GM21367 (cell line): ENCODE results near the gene UTP11.

Experiments used
- ATAC-seq: cut with Tn5 transposase; IDR thresholded peaks from one replicate; pipeline ENCODE4 v1.9.1; 2021; ENCODE audit not compliant: unreplicated experiment

Gene UTP11

GRCh38 chr1:38068220-38068979 lies 55.9 kb downstream of the UTP11 start:
- ATAC-seq = no peak

- ATAC-seq = no peak
Measured at GRCh38 chr1:38068980-38069340, 56.4 kb downstream of the UTP11 start.

- no peak for ATAC-seq
Measured at GRCh38 chr1:38071312-38072256, 59.0 kb downstream of the UTP11 start.

- ATAC-seq = no peak
Measured at GRCh38 chr1:38072858-38073257, 60.3 kb downstream of the UTP11 start.

- ATAC-seq = no peak
Measured at GRCh38 chr1:38073534-38074301, 61.2 kb downstream of the UTP11 start.

- ATAC-seq = no peak
Measured at GRCh38 chr1:38074302-38074677, 61.8 kb downstream of the UTP11 start.
